Left renal pelvis (tissue), 4 donors: ENCODE data around the gene AP1B1. TPM values are rescaled to one million over a fixed set of nuclear protein-coding genes. Genes with fewer than 3 reads are reported as not detected.
"Not testable (repeated sequence)": the region's sequence is repeated elsewhere in the genome, so short reads cannot be mapped to it uniquely, and the experiment has no call there.

Experiments
- DNase-seq, 4 donors: peaks; one replicate each; pipeline ENCODE4 v3.0.0-alpha.2; 2013; ENCODE audit warnings: low read depth in 4 of 4, low spot score in 3 of 4
- polyA plus RNA-seq, 4 donors: library from polyadenylated mRNA; unstranded; fragments of 120-200 nt; gene quantifications; one replicate each; pipeline ENCODE4 v1.2.1, GENCODE V29; 2013; ENCODE audit not compliant: insufficient read length in 4 of 4

The AP1B1 gene
- polyA plus RNA-seq, 4 donors, result 29.0 to 48.7 (median 42.6) TPM

- no peak for DNase-seq
Measured at GRCh38 chr22:29390270-29390669, 1.9 kb upstream of the AP1B1 start.

- no peak for DNase-seq
Measured at GRCh38 chr22:29388759-29389090, 355 bp upstream of the AP1B1 start.

DNA sequence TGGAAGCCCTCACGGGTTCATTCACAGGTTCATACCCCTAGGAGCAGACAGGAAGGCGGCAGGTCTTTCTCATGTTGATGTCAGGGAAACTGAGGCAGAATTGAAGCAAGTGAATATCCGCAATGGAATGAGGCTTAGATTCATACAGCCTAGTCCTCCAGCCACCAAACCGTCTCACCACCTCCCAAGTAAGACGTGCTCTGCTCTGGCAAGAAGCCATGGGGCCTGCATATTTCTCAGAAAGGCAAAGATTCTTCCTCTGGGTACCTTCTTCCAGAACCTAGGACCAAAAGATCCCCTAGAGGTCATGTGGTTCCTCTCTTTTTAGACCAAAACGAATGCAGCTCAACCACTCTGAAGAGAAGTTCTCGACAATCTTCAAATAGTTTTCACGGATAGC lies 1.7 kb downstream of the AP1B1 start:
- no peak for DNase-seq

GRCh38 chr22:29385748-29386147 lies 2.6 kb downstream of the AP1B1 start:
- DNase-seq, result no peak

GRCh38 chr22:29385151-29385704 lies 3.1 kb downstream of the AP1B1 start:
- no peak for DNase-seq

DNA sequence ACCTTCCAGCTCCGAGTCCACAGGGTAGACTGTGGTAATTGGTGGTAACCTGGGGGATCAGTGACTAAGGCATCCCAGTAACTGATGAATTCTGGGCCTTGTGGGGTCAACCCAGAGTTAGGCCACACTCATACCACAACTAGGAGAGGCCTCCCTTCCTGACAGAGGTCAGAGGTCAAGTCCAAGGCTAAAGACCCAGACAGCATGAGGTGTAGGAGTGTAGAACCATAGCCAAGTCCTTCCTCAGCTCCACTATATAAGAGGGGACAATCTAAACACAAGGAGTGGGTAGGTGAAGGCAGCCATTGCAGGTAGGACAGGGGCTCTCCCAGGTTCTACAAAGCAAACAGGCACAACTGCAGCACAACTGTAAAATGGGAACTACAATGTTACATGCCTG lies 4.6 kb downstream of the AP1B1 start:
- DNase-seq, result no peak

DNA sequence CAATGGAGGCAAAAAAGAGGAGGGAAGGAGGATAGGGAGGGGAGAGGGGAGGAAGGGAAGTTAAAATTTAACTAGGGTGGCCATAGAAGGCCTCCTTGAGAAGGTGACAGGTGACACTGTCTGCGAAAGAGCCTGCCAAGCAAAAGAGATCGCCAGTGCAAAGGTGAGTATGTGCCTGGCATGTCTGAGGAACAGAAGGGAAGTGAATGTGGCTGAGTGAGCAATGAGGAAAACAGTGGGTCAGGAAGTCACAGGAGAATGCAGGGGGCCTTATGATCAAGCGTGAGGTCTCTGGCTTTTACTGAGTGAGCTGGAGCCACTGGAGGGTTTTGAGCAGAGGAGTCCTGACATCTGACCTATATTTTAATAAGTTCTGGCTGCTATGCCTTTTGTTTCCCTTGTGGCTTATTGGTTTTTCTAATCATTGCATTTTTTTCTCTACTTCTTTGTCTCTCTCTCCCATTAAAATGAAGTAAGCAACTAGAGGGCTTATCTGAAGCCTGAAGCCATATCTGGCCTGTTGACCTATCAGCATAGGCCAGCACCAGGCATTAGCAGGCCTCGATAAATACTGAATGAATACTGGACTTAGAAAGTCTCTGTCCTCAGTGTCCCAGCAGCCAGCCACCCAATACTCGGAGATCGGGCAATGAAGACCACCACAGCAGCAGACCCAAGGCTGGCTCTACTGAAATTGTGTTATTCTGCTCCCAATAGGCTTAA lies 5.6 kb downstream of the AP1B1 start:
- no peak for DNase-seq

GRCh38 chr22:29380856-29381255 lies 7.5 kb downstream of the AP1B1 start:
- DNase-seq, result no peak

- DNase-seq, result no peak
Measured at GRCh38 chr22:29380032-29380781, 8.2 kb downstream of the AP1B1 start.

- no peak for DNase-seq
Measured at GRCh38 chr22:29379258-29379657, 9.1 kb downstream of the AP1B1 start.

DNA sequence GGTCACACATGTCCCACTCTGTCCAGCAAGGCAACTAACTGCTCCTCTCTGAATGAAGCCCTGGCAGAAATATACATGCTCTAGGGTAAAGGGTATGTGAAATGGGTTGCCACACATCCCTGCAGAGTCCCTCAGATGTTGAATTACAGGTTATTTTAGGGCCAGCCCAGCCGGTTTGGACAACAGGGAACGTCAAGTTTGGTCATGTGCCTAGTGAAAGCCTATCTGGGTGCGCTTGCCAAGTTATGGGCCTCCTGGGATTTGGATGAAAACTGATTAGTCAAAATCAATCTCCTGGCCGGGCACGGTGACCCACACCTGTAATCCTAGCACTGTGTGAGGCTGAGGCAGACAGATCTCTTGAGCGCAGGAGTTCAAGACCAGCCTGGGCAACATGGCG lies 10.4 kb downstream of the AP1B1 start:
- no peak for DNase-seq

DNA sequence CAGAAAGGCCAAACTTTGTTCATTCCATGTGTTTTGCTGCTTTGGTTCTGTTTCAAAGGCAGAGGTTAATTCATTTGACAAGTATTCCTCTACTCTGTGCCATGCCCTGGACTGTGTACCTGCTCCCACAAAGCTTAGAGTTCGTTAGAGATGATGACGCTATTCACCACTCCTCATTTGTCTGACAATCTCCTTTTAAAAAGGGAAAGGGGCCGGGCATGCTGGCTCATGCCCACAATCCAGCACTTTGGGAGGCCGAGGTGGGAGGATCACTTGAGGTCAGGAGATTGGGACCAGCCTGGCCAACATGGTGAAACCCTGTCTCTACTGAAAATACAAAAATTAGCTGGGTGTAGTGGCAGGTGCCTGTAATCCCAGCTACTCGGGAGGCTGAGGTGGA lies 11.7 kb downstream of the AP1B1 start:
- DNase-seq, result not testable (repeated sequence)

- no peak for DNase-seq
Measured at GRCh38 chr22:29375398-29376076, 12.8 kb downstream of the AP1B1 start.

DNA sequence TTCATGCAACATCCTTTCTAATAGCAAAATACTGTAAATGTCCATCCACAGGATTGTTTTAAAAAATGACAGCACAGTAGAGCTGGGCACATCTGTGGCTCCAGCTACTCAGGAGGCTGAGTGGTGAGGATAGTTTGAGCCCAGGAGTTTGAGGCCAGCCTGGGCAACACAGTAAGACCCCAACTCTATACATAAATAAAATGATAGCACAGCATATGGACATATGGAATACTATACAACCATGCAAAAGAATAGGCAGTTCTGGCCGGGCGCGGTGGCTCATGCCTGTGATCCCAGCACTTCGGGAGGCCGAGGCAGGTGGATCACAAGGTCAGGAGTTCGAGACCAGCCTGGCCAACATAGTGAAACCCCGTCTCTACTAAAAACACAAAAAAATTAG lies 13.6 kb downstream of the AP1B1 start:
- not testable (repeated sequence) for DNase-seq

- no peak for DNase-seq
Measured at GRCh38 chr22:29374401-29374800, 14.0 kb downstream of the AP1B1 start.

DNA sequence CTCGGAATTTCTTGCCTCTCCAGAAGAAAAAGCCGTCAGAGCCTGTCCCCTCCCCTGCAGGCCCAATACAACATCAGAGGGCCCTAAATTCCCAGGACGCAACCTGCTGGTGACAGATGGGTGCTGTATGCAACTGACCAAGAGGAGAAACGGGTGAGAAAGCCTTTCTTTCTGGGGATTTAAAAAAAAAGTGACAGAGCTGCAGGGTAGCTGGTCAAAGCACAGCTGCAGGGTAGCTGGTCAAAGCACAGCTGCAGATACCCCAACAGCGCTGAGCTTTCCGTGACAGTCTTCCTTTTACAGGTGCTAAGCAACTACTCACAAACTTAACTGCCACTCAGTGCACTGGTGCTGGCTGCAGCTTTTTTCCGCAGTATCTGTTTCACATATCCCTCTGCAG lies 17.8 kb downstream of the AP1B1 start:
- DNase-seq, result no peak

DNA sequence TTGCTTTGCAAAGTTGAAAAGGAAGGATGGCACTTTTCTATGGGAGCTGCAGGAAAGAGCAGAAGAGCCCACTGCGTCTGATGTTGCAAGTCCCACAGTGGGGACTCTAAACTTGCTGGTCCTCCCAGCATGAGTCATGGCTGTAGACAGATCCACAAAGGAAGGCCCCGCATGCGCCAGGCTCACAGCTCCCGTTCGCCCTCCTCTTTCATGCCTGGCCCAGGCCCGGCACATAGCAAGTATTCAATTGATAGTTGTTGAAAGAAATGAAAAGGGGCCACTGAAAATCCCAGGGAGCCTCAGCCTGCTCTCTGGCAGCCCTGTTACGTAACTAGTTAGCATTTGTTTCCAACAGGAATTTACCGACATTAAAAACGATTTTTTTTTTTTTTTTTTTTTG lies 18.9 kb downstream of the AP1B1 start:
- no peak for DNase-seq

- DNase-seq, result peak in 1 of 4 donors; percentile 8
Measured at GRCh38 chr22:29359469-29359868, 28.9 kb downstream of the AP1B1 start.

DNA sequence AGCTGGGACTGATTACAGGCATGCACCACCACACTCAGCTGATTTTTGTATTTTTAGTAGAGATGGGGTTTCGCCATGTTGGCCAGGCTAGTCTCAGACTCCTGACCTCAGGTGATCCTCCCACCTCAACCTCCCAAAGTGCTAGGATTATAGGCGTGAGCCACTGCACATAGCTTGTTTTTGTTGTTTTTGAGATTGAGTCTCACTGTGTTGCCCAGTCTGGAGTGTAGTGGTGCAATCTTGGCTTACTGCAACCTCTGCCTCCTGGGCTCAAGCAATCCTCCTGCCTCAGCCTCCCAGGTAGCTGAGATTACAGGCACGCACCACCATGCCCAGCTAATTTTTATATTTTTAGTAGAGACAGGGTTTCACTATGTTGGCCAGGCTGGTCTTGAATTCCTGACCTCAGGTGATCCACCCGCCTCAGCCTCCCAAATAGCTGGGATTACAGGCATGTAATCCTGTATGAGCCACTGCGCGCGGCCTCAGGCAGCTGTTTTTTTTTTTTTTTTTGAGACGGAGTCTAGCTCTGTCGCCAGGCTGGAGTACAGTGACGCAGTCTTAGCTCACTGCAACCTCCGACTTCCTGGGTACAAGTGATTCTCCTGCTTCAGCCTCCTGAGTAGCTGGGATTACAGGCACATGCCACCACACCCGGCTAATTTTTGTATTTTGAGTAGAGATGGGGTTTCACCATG lies 31.0 kb downstream of the AP1B1 start:
- not testable (repeated sequence) for DNase-seq

DNA sequence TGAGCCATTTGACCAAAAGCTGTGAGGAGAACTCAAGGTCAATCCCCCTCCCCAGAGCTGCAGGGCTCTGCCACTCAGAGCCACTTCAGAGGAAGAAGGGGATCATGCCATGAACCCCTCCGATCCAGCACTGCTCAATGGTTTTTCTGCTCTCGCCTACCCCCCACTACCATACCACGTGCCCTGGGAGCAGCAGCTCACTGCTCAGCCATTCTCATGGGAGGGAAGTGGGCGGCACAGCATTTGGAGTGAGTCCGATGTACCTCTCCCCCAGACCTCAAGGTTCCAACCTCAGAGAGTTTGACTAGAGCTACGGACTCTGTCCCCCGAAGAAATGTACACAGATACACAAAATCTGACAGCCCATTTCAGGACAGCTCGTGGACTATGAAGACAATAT lies 34.5 kb downstream of the AP1B1 start:
- no peak for DNase-seq

DNA sequence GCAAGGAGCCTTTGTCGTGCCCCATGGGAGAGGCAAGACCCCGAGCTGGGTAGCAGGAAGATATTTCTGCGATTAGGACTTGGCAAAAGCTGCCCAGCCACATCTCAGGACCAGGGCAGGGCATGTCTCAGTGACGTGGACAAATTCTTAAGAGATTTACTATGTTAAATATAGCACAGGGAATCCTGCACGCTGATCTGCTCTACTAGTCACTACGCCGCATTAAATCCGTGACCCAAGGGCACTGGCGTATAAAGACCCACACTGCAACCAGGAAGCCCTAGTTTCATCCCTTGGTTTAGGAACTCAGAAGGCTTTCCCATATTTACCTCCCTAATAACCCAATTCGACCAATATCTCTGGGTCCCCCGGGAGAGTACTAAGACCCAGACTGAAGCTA lies 35.1 kb downstream of the AP1B1 start:
- DNase-seq, result no peak
